B cell (primary cell): ENCODE data around the gene PSMG3.

ENCODE experiments used
- EZH2 ChIP-seq: IDR thresholded peaks from 2 replicates; pipeline ENCODE4 v1.6.1; 2012; ENCODE audit warnings: borderline replicate concordance, low read depth, mild to moderate bottlenecking, moderate library complexity, low read length; ENCODE audit not compliant: insufficient read depth, poor library complexity, severe bottlenecking
- TF ChIP-seq, protein P1 (sequence below): fragments of 200-600 bp; IDR thresholded peaks from one replicate; pipeline ENCODE4 v1.8.0; 2022; ENCODE audit warnings: antibody characterized with exemption, mild to moderate bottlenecking

DNA sequence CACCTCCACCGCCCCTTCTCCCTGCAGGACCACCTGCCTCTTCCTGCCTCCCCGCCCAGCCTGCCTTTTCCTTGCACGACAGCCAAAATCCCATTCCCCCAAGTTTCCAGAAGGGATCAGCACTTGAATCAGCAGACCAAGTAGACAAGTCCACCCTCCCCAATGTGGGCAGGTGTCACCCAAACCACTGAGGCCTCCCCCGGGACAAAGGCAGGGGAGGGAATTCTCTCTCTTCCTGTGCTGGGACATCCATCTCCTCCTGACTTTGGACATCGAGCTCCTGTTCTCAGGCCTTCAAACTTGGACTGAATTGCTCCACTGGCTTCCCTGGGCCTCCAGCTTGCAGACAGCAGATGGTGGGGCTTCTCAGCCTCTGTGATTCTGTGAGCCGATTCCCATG, 21.6 kb upstream of the PSMG3 start:
- TF ChIP-seq, protein P1, sequence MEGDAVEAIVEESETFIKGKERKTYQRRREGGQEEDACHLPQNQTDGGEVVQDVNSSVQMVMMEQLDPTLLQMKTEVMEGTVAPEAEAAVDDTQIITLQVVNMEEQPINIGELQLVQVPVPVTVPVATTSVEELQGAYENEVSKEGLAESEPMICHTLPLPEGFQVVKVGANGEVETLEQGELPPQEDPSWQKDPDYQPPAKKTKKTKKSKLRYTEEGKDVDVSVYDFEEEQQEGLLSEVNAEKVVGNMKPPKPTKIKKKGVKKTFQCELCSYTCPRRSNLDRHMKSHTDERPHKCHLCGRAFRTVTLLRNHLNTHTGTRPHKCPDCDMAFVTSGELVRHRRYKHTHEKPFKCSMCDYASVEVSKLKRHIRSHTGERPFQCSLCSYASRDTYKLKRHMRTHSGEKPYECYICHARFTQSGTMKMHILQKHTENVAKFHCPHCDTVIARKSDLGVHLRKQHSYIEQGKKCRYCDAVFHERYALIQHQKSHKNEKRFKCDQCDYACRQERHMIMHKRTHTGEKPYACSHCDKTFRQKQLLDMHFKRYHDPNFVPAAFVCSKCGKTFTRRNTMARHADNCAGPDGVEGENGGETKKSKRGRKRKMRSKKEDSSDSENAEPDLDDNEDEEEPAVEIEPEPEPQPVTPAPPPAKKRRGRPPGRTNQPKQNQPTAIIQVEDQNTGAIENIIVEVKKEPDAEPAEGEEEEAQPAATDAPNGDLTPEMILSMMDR, result no peak
- no peak for TF ChIP-seq EZH2
